Inflammatory macrophage treated with lipopolysaccharide for 4 hours (primary cell): ENCODE measurements around the gene NFATC1.

ENCODE experiments used
- DNase-seq: peaks from one replicate; pipeline ENCODE4 v3.0.0-alpha.2; 2020

NFATC1 gene

GRCh38 chr18:79511271-79511670 is 115.5 kb downstream of the NFATC1 start:
- no peak for DNase-seq

- no peak for DNase-seq
These were observed 116.1 kb downstream of the NFATC1 start for GRCh38 chr18:79511671-79512301.

- no peak for DNase-seq
These were observed 117.0 kb downstream of the NFATC1 start for GRCh38 chr18:79512461-79513380.

- no peak for DNase-seq
These were observed 117.8 kb downstream of the NFATC1 start for GRCh38 chr18:79513381-79514081.

GRCh38 chr18:79515331-79515730 is 119.6 kb downstream of the NFATC1 start:
- DNase-seq: no peak

GRCh38 chr18:79515944-79516351 is 120.2 kb downstream of the NFATC1 start:
- no peak for DNase-seq

- DNase-seq: no peak
These were observed 120.8 kb downstream of the NFATC1 start for GRCh38 chr18:79516441-79516931.

GRCh38 chr18:79517341-79517740 is 121.6 kb downstream of the NFATC1 start:
- peak; percentile 35 for DNase-seq

GRCh38 chr18:79518028-79518682 is 122.4 kb downstream of the NFATC1 start:
- DNase-seq: no peak

- no peak for DNase-seq
These were observed 123.0 kb downstream of the NFATC1 start for GRCh38 chr18:79518683-79519128.

GRCh38 chr18:79519751-79520477 is 124.2 kb downstream of the NFATC1 start:
- no peak for DNase-seq

GRCh38 chr18:79520478-79521390 is 125.0 kb downstream of the NFATC1 start:
- DNase-seq: no peak

GRCh38 chr18:79521416-79522205 is 125.9 kb downstream of the NFATC1 start:
- no peak for DNase-seq

- DNase-seq: no peak
These were observed 126.9 kb downstream of the NFATC1 start for GRCh38 chr18:79522451-79523205.

GRCh38 chr18:79523206-79523735 is 127.5 kb downstream of the NFATC1 start:
- DNase-seq: no peak

- peak; percentile 85 for DNase-seq
These were observed 128.0 kb downstream of the NFATC1 start for GRCh38 chr18:79523736-79524180.

GRCh38 chr18:79524181-79525078 is 128.7 kb downstream of the NFATC1 start:
- no peak for DNase-seq
